OCI-LY7 (cell line): ENCODE measurements around the gene PHACTR3. TPM values are rescaled to one million over a fixed set of nuclear protein-coding genes. Genes with fewer than 3 reads are reported as not detected.

Experiments
- BruUV-seq: library from RNA; stranded (reverse); fragments of 400-500 nt; replicated peaks from 2 replicates; lab custom pipeline; 2021; lab: Mats Ljungman, UMichigan
- CTCF ChIA-PET: fragments of 300-600 bp; sonication (Branson Sonifier 250); formaldehyde crosslinking; loops from one replicate; lab custom pipeline; 2022; ENCODE audit warnings: antibody characterized with exemption; ENCODE audit not compliant: unreplicated experiment; lab: Charles Lee
- POLR2A ChIA-PET: fragments of 300-600 bp; sonication (Branson Sonifier 250); formaldehyde crosslinking; loops from one replicate; lab custom pipeline; 2022; ENCODE audit warnings: antibody characterized with exemption; lab: Charles Lee
- DNase-seq: peaks from one replicate; pipeline ENCODE4 v3.0.0-alpha.2; 2015; ENCODE audit warnings: low spot score
- H2AFZ ChIP-seq: fragments of 200-600 bp; sonication (generic), shearing (Covaris generic); 2 replicates; pipeline ENCODE4 v1.6.1; 2014; ENCODE audit warnings: mild to moderate bottlenecking, antibody characterized with exemption, low read length, moderate library complexity
- H3K27ac ChIP-seq: fragments of 200-600 bp; sonication (generic); 2 replicates; pipeline ENCODE4 v1.5.1; 2014; ENCODE audit warnings: mixed run types, low read depth, mild to moderate bottlenecking, moderate library complexity, low read length, inconsistent platforms; ENCODE audit not compliant: poor library complexity, severe bottlenecking
- H3K36me3 ChIP-seq: fragments of 200-600 bp; sonication (generic); 2 replicates; pipeline ENCODE4 v1.6.1; 2014; ENCODE audit warnings: mild to moderate bottlenecking, antibody characterized with exemption, low read length, moderate library complexity, mixed read lengths; ENCODE audit not compliant: insufficient read depth
- H3K4me1 ChIP-seq: fragments of 200-600 bp; sonication (generic); 2 replicates; pipeline ENCODE4 v1.5.1; 2014; ENCODE audit warnings: mild to moderate bottlenecking, low read length; ENCODE audit not compliant: insufficient read depth, poor library complexity, severe bottlenecking
- H3K4me2 ChIP-seq: fragments of 200-600 bp; sonication (generic); 2 replicates; pipeline ENCODE4 v1.6.1; 2014; ENCODE audit warnings: mild to moderate bottlenecking, low read length
- H3K4me3 ChIP-seq: fragments of 200-600 bp; sonication (generic); 2 replicates; pipeline ENCODE4 v1.5.1; 2014; ENCODE audit warnings: mild to moderate bottlenecking, low read depth, low read length; ENCODE audit not compliant: poor library complexity, severe bottlenecking
- H3K79me2 ChIP-seq: fragments of 200-600 bp; sonication (generic); 2 replicates; pipeline ENCODE4 v1.6.1; 2016; ENCODE audit warnings: low read depth, mild to moderate bottlenecking, low read length, moderate library complexity, mixed read lengths; ENCODE audit not compliant: insufficient read depth
- H3K9me2 ChIP-seq: fragments of 200-600 bp; sonication (generic); 2 replicates; pipeline ENCODE4 v1.6.1; 2016; ENCODE audit warnings: mild to moderate bottlenecking, low read length, mixed read lengths; ENCODE audit not compliant: insufficient read depth
- H3K9me3 ChIP-seq: fragments of 200-600 bp; sonication (generic); 2 replicates; pipeline ENCODE4 v1.6.1; 2014; ENCODE audit warnings: mild to moderate bottlenecking, mixed run types, low read length, mixed read lengths
- H4K20me1 ChIP-seq: fragments of 200-600 bp; sonication (generic); 2 replicates; pipeline ENCODE4 v1.6.1; 2014; ENCODE audit warnings: mild to moderate bottlenecking, antibody characterized with exemption, low read length, moderate library complexity, mixed read lengths; ENCODE audit not compliant: insufficient read depth
- CTCF ChIP-seq: fragments of 200-600 bp; sonication (generic); conservative IDR thresholded peaks from 2 replicates; pipeline ENCODE4 v1.5.1; 2014; ENCODE audit warnings: mild to moderate bottlenecking, antibody characterized with exemption, low read length, moderate library complexity, mixed read lengths
- EZH2phosphoT487 ChIP-seq: fragments of 200-600 bp; sonication (generic); IDR thresholded peaks from 2 replicates; pipeline ENCODE4 v1.6.1; 2018; ENCODE audit warnings: low read depth, borderline replicate concordance, mild to moderate bottlenecking, mixed run types, antibody characterized with exemption, low read length, moderate library complexity, mixed read lengths
- intact Hi-C: fragments of 100-400 bp; cut with micrococcal nuclease; formaldehyde crosslinking; loops from one replicate; pipeline ENCODE4 v1.10.0; 2022; ENCODE audit not compliant: unreplicated experiment
- total RNA-seq, 2 experiments: library from RNA; depleted of rRNA in 1 of 2; stranded (reverse); fragments of >200 nt in 1 of 2; shearing (Covaris generic) in 1 of 2; gene quantifications; 2 replicates each; pipeline ENCODE4 v1.2.3, GENCODE V29; 2014 to 2022

Gene PHACTR3
- total RNA-seq, 2 experiments from 2014 or later = 0.32 TPM; not detected in 1

- Histone ChIP-seq H3K4me2 (no peak overlapping the region), H3K4me3 (no peak overlapping the region), H2AFZ (no peak overlapping the region), H3K9me3 (no peaks in the 10 kb centered on the region), H3K79me2 (no peaks in the 10 kb centered on the region), H4K20me1 (no peaks in the 10 kb centered on the region), H3K36me3 (no peaks in the 10 kb centered on the region), H3K9me2 (no peaks in the 10 kb centered on the region), H3K4me1 (no peaks in the 10 kb centered on the region), H3K27ac (no peak overlapping the region)
- no TSS peak for BruUV-seq
- intact Hi-C loops = no loop called here
- no peak for DNase-seq
- ChIA-PET CTCF (no interaction called here), POLR2A (no interaction called here)
- TF ChIP-seq CTCF (no peak), EZH2phosphoT487 (no peak)
Observed at GRCh38 chr20:59690976-59691375, 86.6 kb downstream of the PHACTR3 start.

- ChIA-PET POLR2A (interaction anchor here (0.6 kb wide), 1 partner anchor 1764 kb away, joined by 3 read pairs; no protein-coding TSS in a partner anchor), CTCF (no interaction called here)
- Histone ChIP-seq H3K9me2 (no peaks in the 10 kb centered on the region), H3K4me1 (no peaks in the 10 kb centered on the region), H3K4me2 (no peak overlapping the region), H3K79me2 (no peaks in the 10 kb centered on the region), H3K36me3 (no peaks in the 10 kb centered on the region), H3K27ac (no peak overlapping the region), H3K4me3 (no peak overlapping the region), H2AFZ (no peak overlapping the region), H3K9me3 (no peaks in the 10 kb centered on the region), H4K20me1 (no peaks in the 10 kb centered on the region)
- no peak for DNase-seq
- intact Hi-C loops = no loop called here
- BruUV-seq = no TSS peak
- no peak for TF ChIP-seq CTCF
- no peak for TF ChIP-seq EZH2phosphoT487
Observed at GRCh38 chr20:59692139-59692538, 87.8 kb downstream of the PHACTR3 start.

- TF ChIP-seq CTCF (no peak), EZH2phosphoT487 (no peak)
- Histone ChIP-seq H2AFZ (no peak overlapping the region), H3K4me2 (no peak overlapping the region), H3K4me3 (no peak overlapping the region), H3K9me3 (no peaks in the 10 kb centered on the region), H3K36me3 (no peaks in the 10 kb centered on the region), H3K9me2 (no peaks in the 10 kb centered on the region), H3K4me1 (no peaks in the 10 kb centered on the region), H3K27ac (no peak overlapping the region), H4K20me1 (no peaks in the 10 kb centered on the region), H3K79me2 (no peaks in the 10 kb centered on the region)
- POLR2A ChIA-PET = no interaction called here
- CTCF ChIA-PET = no interaction called here
- intact Hi-C loops = no loop called here
- BruUV-seq = no TSS peak
- DNase-seq = no peak
Observed at GRCh38 chr20:59693587-59693986, 89.2 kb downstream of the PHACTR3 start.
